ENCODE results near the gene TMEM175. TPM values are rescaled to one million over a fixed set of nuclear protein-coding genes. Genes with fewer than 3 reads are reported as not detected.

The TMEM175 gene
- total RNA-seq, 2 donors from 2014 or later: 40.2 to 65.3 TPM

DNA sequence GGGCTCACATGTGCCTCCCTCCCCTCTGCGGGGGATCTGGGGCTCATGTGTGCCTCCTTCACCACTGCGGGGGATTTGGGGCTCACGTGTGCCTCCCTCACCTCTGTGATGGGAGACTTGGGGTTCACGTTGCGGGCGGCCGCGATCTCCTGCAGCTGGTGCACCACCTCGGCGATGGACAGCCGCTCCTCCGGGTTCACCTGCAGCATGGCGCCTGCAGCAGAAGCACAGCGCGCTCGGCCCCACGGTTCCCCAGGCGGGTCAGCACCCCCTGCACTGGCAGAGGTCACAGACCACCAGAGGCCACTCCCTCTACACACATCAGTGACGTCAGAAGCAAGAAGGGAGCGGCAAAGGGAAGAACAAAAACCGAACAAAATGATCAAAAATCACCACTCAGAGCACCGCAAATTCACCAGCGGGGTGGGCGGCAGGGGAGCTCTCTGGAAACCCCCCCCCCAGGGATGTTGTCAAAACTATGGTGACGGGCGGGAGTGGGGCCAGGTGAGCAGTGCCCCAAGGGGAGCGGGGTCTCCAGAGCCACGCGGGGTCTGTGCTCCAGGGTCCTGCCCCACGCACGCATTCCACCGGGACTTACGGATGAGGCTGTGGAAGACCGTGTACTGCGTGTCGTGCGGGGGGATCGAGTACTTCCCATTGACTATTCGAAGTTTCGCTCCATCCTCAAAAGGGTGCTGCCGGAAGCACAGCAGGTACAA is 38.8 kb upstream of the TMEM175 start:
- ATAC-seq: no peak
- intact Hi-C loops (cut with DNase I): no loop called here
- H3K36me3 ChIP-seq (replicated peaks in 1 of 2; ENCODE audit: insufficient read depth in 1 of 2, low read depth in 2 of 2): peaks cover 4 to 35% of the 10 kb centered on the region in 2 donors
- no peak overlapping the region for H3K4me3 ChIP-seq
- TF ChIP-seq POLR2A (IDR thresholded peaks at IDR 0.05): no peak
- TF ChIP-seq, protein P1, sequence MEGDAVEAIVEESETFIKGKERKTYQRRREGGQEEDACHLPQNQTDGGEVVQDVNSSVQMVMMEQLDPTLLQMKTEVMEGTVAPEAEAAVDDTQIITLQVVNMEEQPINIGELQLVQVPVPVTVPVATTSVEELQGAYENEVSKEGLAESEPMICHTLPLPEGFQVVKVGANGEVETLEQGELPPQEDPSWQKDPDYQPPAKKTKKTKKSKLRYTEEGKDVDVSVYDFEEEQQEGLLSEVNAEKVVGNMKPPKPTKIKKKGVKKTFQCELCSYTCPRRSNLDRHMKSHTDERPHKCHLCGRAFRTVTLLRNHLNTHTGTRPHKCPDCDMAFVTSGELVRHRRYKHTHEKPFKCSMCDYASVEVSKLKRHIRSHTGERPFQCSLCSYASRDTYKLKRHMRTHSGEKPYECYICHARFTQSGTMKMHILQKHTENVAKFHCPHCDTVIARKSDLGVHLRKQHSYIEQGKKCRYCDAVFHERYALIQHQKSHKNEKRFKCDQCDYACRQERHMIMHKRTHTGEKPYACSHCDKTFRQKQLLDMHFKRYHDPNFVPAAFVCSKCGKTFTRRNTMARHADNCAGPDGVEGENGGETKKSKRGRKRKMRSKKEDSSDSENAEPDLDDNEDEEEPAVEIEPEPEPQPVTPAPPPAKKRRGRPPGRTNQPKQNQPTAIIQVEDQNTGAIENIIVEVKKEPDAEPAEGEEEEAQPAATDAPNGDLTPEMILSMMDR (IDR thresholded peaks at IDR 0.05): no peak
- H3K4me1 ChIP-seq: no peaks in the 10 kb centered on the region
- H3K27me3 ChIP-seq: no peaks in the 10 kb centered on the region
- DNase-seq: no peak
- no peaks in the 10 kb centered on the region for H3K9me3 ChIP-seq
- WGBS, 2 donors: 93 to 94% methylated on average over 30 to 40 of the region's 41 CpGs
- H3K27ac ChIP-seq: no peak overlapping the region

GRCh38 chr4:893995-894705 is 38.1 kb upstream of the TMEM175 start:
- DNase-seq (no peak), ATAC-seq (no peak)
- Histone ChIP-seq H3K27me3 (no peaks in the 10 kb centered on the region), H3K9me3 (no peaks in the 10 kb centered on the region), H3K4me3 (no peak overlapping the region), H3K27ac (no peak overlapping the region), H3K36me3 (replicated peaks in 1 of 2; ENCODE audit: insufficient read depth in 1 of 2, low read depth in 2 of 2) (peaks cover 4 to 28% of the 10 kb centered on the region in 2 donors), H3K4me1 (no peaks in the 10 kb centered on the region)
- TF ChIP-seq POLR2A (IDR thresholded peaks at IDR 0.05): no peak
- TF ChIP-seq, protein P1 (IDR thresholded peaks at IDR 0.05): no peak
- 90 to 93% methylated on average over 37 to 40 of the region's 40 CpGs for WGBS, 2 donors
- intact Hi-C loops (cut with DNase I): no loop called here

DNA sequence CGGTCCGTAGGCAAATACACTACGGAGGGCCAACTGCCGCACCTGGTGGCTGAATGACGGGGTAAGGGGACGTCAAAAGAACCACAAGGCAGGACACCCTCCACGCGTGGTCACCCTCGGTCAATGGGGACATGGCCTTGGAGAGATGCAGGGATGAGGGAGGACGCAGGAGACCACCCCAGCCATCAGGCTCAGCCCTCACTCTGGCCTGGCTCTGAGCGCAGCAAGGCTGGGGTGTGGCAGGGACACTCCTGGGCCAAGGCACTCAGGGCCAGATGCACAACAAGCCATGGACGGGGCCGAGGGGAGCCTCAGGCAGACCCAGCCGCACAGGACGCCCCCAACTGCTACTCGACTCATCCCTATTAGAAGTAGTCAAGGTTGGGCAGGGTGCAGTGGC is 36.7 kb upstream of the TMEM175 start:
- WGBS, 2 donors: 91 to 96% methylated on average over 4 to 13 of the region's 16 CpGs
- TF ChIP-seq, protein P1 (IDR thresholded peaks at IDR 0.05): no peak
- no peak for TF ChIP-seq POLR2A (IDR thresholded peaks at IDR 0.05)
- Histone ChIP-seq H3K36me3 (replicated peaks in 1 of 2; ENCODE audit: insufficient read depth in 1 of 2, low read depth in 2 of 2) (peaks cover 4 to 22% of the 10 kb centered on the region in 2 donors), H3K9me3 (no peaks in the 10 kb centered on the region), H3K27ac (no peak overlapping the region), H3K27me3 (no peaks in the 10 kb centered on the region), H3K4me1 (no peaks in the 10 kb centered on the region), H3K4me3 (no peak overlapping the region)
- DNase-seq (no peak), ATAC-seq (no peak)
- intact Hi-C loops (cut with DNase I): no loop called here

GRCh38 chr4:896216-896615 is 36.0 kb upstream of the TMEM175 start:
- H3K4me1 ChIP-seq: no peaks in the 10 kb centered on the region
- DNase-seq: no peak
- no peaks in the 10 kb centered on the region for H3K27me3 ChIP-seq
- 93 to 95% methylated on average over 13 of the region's 13 CpGs for WGBS, 2 donors
- H3K9me3 ChIP-seq: no peaks in the 10 kb centered on the region
- intact Hi-C loops (cut with DNase I): no loop called here
- no peak for ATAC-seq
- peaks cover 4 to 22% of the 10 kb centered on the region in 2 donors for H3K36me3 ChIP-seq (replicated peaks in 1 of 2; ENCODE audit: insufficient read depth in 1 of 2, low read depth in 2 of 2)
- no peak overlapping the region for H3K4me3 ChIP-seq
- no peak for TF ChIP-seq POLR2A (IDR thresholded peaks at IDR 0.05)
- TF ChIP-seq, protein P1 (IDR thresholded peaks at IDR 0.05): no peak
- H3K27ac ChIP-seq: no peak overlapping the region

All from body of pancreas (tissue), 4 donors.